Hematopoietic multipotent progenitor cell treated with erythropoietin and hydrocortisone succinate and interleukin-3 and kit ligand, for 17 days (in vitro differentiated cells): ENCODE data around the gene NHLRC3.
"Not testable (repeated sequence)": the region's sequence is repeated elsewhere in the genome, so short reads cannot be mapped to it uniquely, and the experiment has no call there.

ENCODE experiments used
- DNase-seq: peaks from one replicate; pipeline ENCODE4 v3.0.0-alpha.2; 2015; ENCODE audit warnings: low spot score

NHLRC3 gene

DNA sequence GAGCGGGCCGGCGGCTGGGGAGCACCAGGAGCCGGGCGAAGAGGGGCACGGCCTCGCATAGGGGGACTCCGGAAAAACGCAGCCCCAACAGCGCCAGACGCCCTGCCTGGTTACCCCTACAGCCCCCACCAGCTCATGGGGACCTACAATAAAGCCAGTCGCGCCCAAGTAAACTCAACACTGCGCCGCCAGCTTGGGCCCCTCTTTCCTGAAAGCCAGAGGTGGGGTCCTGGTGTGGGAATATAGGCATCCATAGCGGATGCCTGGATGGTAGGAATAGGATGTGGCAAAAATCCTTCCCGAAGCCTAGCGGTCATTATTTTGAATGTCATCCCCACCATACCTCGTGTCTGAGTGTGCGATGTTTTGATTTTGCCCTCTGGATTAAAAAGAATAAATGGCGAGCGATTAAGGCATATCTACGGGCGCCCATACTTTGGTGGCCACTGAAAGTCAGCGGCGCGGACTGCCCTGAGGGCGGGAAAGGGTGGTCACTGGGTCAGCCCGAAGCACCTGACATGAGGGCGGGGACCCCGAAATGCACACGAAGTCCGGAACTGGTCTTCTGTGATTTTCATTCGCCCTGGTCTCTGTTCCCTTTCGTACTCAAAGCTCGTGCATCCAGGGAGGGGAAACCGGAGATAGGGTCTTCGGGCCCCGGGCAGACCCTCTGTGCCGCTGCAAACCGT is at the start of gene NHLRC3, which contains the start of gene PROSER1:
NHLRC3 (plus strand) TSS at position 577 of the 689 bp plus-strand sequence. CDS start 184 bp downstream, outside the sequence.
PROSER1 (minus strand) TSS at position 210 of the 689 bp plus-strand sequence. CDS start 847 bp downstream, outside the sequence.
- DNase-seq, result peak; percentile 65

DNA sequence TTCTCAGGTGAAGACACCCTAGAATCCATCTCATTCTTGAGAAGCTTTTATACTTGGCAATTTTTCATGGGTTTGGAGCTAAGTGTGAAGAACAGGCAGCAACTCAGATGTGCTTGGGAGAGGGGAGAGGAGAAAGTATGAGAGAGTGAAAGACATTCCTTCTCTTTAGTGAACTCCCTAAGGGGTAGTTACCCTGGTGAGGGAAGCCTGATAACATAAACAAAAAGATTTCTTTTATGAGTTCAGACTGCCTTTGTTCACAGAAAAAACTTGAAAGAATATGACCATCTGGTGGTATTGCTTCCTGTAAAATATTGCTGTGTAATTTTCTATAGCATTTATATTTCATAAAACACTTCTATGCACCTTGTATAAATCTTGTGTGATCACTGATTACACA is 47.6 kb upstream of the NHLRC3 start, which contains the start of gene STOML3:
STOML3 (minus strand) TSS at position 139 of the 400 bp plus-strand sequence; CDS start at position 29, 110 bp downstream.
- DNase-seq, result no peak

DNA sequence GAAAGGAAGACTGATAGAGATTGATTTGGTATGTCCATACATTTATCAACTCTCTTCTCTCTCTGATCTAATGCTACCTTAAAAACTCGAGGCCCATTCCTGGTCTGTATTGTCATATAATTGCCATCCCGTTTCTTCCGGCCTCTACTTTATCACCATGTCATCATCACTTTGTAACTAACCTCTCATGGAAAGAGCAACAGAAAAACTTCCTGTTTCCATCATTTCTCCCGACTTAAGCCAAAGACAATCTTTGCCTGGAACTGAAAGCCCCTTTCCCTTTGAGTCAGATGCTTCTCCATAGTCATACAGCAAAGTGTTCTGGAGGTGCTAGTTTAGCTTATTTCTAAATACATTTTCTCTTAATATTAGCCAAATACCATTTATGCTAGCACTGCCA is 44.9 kb upstream of the NHLRC3 start:
- DNase-seq, result no peak

GRCh38 chr13:38998739-38999138 is 39.5 kb upstream of the NHLRC3 start:
- no peak for DNase-seq

DNA sequence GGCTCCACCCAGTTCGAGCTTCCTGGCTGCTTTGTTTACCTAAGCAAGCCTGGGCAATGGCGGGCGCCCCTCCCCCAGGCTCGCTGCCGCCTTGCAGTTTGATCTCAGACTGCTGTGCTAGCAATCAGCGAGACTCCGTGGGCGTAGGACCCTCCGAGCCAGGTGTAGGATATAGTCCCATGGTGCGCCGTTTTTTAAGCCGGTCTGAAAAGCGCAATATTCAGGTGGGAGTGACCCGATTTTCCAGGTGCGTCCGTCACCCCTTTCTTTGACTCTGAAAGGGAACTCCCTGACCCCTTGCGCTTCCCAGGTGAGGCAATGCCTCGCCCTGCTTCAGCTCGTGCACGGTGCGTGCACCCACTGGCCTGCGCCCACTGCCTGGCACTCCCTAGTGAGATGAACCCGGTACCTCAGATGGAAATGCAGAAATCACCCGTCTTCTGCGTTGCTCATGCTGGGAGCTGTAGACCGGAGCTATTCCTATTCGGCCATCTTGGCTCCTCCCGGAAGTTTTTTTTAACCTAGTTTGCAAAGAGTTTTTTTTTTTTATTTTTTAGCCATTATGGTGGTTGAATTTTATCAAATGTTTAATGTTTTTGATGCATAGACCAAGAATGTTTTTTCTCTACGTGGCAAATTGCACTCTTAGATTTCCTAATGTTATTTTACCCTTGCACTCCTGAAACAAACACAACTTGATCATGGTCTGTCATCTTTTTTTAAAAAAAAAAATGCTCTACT is 31.7 kb upstream of the NHLRC3 start:
- DNase-seq, result not testable (repeated sequence)

GRCh38 chr13:39012608-39013007 is 25.6 kb upstream of the NHLRC3 start:
- DNase-seq, result no peak

DNA sequence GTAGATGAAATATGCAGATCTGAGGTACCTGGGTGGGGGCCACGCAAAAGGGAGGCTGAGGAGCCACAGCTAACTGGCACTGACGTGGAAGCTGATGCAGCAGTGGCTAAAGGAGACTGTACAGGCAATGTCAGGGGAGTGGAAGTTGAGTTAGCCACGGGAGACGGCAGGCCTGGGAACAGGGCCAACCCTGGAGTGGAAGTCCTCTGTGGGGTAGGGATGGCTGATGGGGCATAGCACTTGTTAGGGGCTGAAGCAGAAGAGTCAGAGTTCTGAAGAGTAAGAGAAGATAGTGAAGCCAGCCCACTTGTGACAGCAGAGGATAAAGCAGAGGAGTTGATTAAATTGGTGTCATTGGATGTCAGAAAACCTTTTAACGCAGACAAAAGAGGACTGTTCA is 24.8 kb upstream of the NHLRC3 start:
- no peak for DNase-seq

DNA sequence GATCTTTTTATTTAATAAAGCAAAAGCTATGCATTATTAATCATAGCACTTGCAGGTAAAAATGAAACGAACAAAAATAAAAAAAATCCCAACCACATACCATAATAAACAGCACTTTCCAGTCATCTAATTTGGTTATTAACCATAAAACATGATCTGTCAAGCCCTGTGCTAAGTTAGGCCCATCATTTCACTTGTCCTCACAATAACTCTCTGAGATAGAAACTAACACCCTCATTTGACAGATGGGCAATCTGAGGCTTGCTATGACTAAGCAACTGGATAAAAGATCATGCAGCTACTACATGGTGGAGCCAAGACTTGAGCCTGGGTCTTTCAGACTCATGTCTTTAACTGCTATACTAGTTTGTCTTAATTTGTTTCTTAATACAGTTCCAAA is 22.2 kb upstream of the NHLRC3 start:
- DNase-seq, result no peak

DNA sequence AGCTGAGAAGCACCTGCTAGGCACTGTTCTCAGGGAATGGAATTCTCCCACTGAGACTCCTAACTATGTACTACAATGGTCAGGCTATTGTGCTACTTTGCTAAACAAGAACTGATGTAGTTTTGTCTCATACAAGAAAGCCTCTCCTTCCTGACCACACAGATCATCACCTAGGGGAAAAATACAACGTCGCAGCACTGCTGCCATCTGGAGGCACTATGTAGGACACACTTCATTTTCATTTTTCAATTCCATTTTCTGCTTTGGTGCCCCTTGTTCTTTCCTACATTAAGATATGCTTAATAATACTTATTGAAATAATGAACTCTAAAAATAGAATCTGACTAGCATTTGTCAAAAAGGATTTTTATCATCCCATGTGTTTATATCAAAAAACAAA is 21.5 kb upstream of the NHLRC3 start:
- no peak for DNase-seq

- no peak for DNase-seq
Measured at GRCh38 chr13:39020853-39021462, 17.3 kb upstream of the NHLRC3 start.

GRCh38 chr13:39023316-39023715 is 14.9 kb upstream of the NHLRC3 start:
- no peak for DNase-seq

GRCh38 chr13:39023761-39024160 is 14.5 kb upstream of the NHLRC3 start:
- DNase-seq, result no peak

DNA sequence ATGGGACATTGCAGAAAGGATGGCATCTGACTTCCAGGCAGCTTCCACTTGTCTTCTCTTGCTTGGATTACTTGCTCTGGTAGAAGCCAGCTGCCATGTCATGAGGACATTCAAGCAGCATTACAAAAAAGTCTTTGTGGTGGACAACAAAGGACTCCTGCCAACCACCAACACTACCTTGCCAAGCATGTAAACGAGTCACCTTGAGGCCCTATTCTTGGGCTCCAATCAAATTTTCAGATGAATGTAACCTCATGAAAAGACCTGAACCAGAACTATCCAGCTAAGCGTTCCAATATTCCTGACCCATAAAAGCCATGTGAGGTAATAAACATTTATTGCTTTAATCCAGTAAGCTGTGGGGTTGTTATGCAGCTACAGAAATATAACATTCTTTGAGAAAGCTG is 12.8 kb upstream of the NHLRC3 start:
- DNase-seq, result no peak

DNA sequence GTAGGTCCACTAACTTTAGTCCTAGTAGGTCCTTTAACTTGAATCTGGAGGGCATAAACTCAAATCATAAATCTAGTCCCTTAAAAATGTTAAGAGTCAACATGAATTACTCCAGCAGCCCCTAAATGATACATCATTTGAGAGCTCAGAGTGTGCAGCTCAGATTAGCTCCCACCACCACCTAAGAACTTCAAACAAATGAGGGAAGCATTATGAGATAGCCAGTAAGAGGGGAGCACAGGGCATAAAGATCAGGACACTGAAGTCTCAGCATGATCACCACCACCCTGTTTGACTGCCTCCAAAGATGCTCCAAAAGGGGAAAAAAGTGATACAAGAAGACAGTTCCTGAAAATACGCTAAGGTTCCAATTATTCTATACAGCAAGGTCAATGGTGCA is 6.1 kb upstream of the NHLRC3 start:
- no peak for DNase-seq

- DNase-seq, result no peak
Measured at GRCh38 chr13:39034085-39034484, 4.2 kb upstream of the NHLRC3 start.

- peak; percentile 11 for DNase-seq
Measured at GRCh38 chr13:39035204-39035603, 3.1 kb upstream of the NHLRC3 start.

DNA sequence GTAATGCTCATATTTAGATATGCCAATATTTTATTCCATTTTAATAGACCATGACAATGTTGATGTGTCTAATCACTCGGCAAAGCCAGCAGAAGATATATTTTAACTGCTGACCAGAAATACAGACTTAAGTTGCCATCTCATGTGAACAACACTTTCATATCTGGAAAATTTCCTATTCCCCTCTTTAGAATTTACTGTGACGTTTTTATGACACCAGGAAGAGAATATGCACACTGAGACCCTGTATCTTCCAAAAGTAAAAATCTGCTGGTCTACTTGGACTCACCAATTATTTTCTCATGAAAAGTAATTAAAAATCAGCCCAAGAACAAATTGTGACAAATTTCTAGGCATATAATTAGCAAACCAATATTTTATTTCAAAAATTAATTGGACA is 2.5 kb upstream of the NHLRC3 start:
- no peak for DNase-seq

DNA sequence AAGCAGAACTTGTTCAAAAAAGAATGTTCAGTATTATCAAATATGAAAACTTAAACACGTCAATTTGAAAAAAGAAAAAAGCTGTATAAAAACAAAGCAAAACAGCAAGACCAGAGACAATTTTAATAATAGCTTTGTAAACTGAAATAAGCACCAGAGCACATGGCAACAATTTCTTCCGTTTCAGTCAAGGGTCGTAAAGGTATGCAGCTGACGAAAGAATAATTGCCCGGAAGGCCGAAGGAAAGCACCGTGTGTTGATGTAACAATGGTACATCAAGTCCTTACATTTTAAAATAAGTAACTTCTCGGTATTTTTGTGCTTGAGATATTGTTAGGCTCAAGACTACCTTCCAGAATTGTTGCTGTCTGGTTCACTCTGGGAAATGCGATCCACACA is 2.0 kb upstream of the NHLRC3 start:
- DNase-seq, result no peak

GRCh38 chr13:39037410-39037879 is 811 bp upstream of the NHLRC3 start:
- DNase-seq, result peak; percentile 29

GRCh38 chr13:39038569-39039030 is 344 bp downstream of the NHLRC3 start:
- peak; percentile 24 for DNase-seq

DNA sequence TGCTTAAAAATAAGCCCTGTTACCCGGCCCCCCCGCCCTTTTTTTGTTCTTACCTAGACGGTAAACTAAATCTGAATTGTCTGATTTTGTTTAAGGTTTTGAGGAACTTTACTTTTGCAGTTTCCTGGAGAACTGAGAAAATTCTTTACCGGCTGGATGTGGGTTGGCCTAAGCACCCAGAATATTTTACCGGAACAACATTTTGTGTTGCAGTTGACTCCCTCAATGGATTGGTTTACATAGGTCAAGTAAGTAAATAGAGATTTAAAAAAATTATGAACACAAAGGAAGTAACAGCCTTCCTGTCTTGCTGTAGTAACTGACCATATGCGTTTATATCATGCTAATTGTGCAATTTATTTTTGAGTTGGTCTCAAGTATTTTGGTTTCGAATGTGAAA is 785 bp downstream of the NHLRC3 start:
- no peak for DNase-seq

DNA sequence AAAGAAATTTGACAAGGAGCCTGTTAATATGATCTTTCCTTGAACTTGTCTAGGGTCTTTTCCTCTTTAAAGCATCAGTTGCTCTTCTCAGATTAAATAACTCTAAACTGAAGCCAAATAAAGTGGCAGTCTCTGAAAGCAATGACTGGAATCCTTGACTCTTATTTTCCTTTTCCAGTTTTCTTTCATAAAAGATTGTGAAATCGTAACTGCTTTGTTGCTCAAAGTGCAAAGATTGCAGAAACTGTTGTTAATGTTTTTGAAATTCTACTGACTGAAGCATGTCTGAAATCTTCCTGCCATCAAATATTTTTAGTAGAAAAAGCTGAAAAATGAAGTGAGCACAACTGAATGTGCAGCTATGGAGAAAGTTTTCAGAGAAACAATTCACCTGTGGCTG is 1.9 kb downstream of the NHLRC3 start:
- DNase-seq, result no peak

GRCh38 chr13:39044536-39044935 is 6.3 kb downstream of the NHLRC3 start:
- no peak for DNase-seq
